ENCODE measurements around the gene CCL5. TPM values are rescaled to one million over a fixed set of nuclear protein-coding genes. Genes with fewer than 3 reads are reported as not detected.

CCL5 gene
- total RNA-seq, 1 experiment from 2014 or later: not detected

- DNase-seq (ENCODE audit: low spot score): no peak
These were observed 12.6 kb downstream of the CCL5 start for GRCh38 chr17:35867574-35867973.

DNA sequence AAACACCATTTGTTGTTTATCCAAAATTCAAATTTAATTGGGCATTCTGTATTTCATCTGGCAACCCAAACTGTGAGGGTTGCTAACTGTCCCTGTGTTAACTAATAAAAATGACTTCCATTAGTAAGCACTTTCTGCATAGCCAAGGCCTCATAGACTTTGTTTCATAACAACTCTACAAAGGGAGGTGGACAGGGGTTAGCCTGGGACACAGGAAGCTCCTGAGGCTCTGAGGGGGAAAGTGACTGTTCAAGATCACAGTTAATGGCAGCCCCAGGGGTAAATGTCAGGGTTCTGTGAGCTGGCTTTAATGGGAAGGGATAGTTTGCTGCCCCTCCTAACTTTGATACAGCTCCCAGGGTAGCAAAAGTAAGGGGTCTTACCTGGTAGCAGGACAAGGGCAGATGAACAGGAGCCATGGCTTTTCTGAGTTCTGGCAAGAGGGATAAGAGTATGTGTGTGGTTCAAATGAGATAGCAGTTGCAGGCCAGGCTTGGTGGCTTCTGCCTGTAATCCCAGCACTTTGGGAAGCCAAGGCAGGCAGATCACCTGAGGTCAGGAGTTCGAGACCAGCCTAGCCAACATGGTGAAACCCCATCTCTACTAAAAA lies 13.7 kb downstream of the CCL5 start:
- peak; percentile 35 for DNase-seq (ENCODE audit: low spot score)

- peak; percentile 33 for DNase-seq (ENCODE audit: low spot score)
These were observed 14.5 kb downstream of the CCL5 start for GRCh38 chr17:35865412-35866340.

DNA sequence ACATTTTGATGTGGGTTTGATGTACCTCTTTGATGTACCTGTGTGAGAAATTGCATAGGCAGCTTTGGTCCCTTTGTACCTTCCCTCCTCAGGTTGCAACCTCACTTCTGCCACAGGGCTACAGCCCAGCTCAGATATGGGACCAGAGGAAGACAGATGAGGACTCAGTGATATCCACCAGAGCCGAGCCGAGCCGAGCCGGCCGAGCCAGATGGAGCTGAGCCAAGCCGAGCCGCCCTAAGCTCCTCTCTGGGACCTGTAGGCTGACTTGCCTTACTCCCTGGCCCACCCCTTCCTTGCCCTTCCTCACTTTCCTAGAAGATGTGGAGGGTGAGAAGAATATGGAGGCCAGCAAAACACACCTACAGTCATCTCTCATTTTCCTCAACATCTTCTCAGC lies 15.3 kb downstream of the CCL5 start:
- no peak for DNase-seq (ENCODE audit: low spot score)

DNA sequence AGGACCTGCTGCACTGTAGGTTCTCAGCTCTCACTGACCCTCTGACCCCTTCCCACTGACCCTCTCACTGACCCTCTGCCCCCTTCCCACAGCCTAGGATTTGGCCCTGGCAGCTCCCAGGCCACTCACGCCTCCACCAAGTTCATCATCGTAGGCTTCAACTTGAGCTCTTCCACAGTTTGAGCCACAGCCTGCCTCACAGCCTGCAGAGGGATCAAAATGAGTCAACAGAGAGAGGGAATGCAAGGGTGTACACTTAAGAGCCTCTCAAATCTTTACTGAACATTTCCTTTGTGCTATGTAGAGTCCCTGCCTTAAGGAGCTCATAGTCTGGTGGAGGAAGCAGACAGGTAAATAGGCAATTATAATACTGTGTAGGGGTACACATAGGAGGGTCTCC lies 23.6 kb downstream of the CCL5 start:
- DNase-seq (ENCODE audit: low spot score): no peak

DNA sequence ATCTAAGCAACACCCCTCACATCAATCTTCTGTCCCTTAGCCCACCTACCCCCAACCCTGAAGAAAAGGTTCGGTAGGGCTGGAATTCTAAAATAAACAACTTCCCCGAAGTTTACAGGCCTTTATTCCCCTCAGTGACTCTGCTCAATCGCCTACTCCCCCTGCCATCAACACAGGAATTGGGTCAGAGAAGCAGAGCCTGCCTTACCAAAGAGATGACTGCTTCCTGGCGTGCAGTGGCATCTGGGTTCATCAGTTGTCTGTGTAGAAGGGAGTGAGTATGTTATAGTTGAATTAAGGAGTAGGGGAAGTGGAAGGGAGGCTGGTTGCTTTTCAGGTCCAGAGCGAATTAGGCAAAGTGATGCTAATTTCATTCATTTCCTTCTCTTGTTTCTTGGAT lies 24.2 kb downstream of the CCL5 start:
- no peak for DNase-seq (ENCODE audit: low spot score)

DNA sequence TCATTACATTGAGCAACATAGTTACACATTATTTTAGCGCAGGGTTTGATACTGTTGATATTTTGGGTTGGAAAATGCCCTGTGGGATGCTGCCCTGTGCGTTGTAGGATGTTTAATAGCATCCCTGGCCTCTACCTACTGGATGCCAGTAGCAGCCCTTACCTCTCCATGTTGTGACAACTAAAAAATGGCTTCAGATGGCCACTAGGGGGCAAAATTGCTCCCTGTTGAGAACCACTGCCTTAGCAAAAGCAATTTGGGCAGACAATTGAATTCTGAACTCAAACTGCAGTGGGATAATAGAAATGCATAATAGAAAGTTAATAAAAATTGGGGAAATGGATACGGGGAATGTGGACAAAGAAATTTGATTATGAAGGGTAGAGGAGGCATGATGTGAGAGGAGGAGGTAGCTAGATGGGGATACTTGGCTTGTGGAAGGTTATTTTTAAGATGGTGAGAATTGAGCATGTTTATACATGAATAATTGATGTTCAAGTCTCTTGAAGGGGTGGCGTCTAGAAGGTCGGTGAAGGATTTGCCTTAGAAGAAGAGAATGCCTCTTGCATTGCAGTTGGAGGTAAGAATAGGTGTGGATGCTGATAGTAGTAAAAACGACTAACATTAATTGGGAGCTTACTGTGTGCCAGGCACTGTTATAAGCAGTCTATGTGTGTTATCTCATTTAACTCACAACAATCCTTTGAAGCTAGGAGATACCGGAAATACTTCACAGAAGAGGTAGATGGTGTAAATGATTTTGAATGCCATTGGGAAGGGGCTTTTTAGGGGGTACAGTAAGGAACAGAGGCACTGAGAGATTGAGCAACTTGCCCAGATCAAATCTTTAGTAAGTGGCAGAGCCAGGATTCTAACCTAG lies 30.5 kb downstream of the CCL5 start:
- DNase-seq (ENCODE audit: low spot score): peak; percentile 45

DNA sequence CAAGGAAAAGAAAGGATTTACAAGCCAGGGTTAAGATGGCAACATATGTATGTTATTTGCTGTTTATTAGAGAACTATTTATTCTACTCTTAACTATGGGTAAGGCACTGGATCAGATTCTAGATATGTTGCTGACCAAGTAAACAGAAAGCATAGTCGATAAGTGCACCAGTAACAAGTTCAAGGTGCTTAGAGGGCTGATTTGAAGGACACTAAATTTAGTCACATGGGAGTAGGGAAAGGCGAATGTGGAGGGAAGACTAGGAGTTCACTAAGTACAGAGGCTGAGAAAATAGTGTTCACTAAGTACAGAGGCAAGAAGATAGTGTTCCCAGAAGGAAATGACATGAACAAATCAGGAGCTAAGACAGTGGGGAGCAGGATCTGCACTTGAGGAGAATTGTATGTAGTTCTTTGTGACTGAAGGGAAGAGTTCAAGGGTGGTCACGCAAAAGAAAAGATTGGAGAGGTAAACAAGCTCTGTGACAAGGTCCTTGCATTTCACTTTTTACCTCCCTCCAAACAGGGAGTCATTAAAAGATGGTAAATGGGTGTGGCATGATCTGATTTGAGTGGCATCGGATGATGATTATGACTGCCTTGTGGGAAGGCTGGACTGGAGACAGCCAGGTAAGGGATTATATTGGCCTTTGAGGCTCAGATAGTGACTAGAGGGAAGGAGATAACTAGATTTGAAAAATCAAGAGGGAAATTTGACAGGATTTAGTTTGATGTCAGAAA lies 32.4 kb downstream of the CCL5 start:
- no peak for DNase-seq (ENCODE audit: low spot score)

- DNase-seq (ENCODE audit: low spot score): no peak
These were observed 33.2 kb downstream of the CCL5 start for GRCh38 chr17:35847006-35847405.

DNA sequence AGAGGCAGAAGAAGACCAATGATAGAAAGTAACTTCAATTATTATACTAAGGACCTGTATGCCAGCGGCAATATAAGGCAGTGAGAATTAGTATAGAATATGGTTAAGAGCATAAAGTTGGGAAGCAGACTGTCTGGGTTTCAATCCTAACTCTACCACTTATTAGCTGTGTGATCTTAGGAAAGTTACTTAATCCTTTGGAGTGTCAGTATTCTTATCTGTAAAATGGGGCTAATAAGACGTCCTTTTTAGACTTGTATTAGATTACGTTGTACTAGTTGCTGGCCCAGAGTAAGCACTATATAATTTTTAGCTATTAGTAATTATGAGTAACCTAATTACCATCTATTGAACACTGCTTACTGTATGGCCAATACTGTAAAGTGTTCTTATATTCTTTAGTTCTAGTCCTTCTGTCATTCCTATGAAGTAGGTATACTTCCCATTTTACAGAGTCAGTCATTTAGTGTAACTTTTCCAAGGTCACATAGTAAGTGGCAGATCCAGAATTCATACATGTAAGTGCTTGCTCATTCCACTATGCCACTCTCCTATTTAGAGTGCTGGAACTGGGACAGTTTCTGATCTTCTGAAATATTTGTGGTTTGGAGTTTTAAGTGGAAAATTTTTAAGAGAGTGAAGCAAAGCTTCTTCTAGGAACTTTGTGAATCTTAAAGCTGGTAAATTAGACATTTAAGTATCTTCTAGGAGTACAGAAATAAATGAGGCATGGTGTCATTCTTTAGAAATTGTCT lies 33.9 kb downstream of the CCL5 start:
- no peak for DNase-seq (ENCODE audit: low spot score)

DNA sequence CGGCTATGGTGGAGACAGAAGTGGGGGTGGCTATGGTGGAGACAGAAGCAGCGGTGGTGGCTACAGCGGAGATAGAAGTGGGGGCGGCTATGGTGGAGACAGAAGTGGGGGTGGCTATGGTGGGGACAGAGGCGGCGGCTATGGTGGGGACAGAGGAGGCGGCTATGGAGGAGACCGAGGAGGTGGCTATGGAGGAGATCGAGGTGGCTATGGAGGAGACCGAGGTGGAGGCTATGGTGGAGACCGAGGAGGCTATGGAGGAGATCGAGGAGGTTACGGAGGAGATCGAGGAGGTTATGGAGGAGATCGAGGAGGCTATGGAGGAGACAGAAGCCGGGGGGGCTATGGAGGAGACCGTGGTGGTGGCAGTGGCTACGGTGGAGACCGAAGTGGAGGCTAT lies 35.6 kb downstream of the CCL5 start:
- DNase-seq (ENCODE audit: low spot score): no peak

DNA sequence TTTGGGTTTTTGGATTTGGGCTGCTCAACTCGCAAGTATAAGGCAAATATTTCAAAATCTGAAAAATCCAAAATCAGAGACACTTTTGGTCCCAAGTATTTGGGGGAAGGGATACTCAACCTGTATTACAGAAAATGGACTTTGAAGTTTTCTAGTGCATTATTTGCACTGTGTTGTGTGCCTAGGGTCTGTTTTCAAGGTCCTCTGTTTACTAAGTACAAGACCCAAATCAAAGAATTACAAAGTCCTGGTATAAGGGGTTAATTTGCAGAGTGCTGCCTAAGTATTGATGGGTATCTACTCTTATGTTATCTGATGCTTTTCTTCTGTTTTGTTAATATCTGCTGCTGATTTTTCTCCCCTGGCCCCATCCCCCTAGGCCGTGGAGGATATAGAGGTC lies 36.5 kb downstream of the CCL5 start:
- DNase-seq (ENCODE audit: low spot score): no peak

DNA sequence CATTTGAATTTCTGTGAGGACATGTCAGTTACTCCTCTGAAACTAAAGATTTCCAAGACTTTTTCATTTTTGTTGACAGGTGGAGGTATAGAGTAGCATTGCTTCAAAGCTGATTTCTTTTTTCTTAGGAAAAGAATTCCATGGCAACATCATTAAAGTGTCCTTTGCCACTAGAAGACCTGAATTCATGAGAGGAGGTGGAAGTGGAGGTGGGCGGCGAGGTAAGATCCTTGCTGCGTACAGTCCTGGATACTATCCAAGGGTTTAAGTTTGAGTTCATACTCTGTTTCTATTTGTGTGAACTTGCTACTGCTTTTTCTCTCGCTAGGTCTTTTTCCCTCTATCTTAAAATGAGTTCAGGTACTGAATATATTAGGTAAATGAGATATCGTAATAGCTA lies 37.9 kb downstream of the CCL5 start:
- DNase-seq (ENCODE audit: low spot score): no peak

DNA sequence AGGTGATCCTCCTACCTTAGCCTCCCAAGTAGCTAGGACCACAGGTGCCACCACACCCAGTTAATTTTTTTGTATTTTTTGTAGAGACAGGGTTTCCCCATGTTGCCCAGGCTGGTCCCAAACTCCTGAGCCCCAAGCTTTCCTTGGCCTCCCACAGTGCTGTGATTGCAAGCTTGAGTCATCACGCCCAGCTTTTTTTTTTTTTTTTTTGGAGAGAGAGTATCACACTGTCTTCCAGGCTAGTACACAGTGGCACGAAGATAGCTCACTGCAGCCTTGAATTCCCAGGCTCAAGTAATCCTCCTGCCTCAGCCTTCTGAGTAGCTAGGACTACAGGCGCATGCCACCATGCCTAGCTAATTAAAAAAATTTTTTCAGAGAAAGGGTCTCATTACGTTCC lies 38.7 kb downstream of the CCL5 start:
- DNase-seq (ENCODE audit: low spot score): no peak

GRCh38 chr17:35841101-35841500 lies 39.1 kb downstream of the CCL5 start:
- no peak for DNase-seq (ENCODE audit: low spot score)

DNA sequence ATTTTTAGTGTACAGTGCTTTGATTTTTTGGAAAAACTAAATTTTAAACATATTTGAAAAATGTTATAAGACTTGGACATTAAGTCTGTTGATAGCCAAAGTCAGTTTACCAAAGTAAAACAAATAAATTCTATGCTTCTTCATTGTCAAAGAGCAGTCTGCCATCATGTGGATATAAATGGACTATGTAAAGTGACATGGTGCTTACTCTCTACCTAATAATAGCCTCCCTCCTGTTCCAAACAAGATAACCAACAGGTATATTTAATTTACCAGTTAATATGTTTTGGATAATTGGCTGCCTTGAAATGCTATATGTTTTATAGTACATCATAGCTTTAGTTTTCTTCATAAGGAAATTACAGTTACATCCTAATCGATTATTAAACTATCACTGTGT lies 55.0 kb downstream of the CCL5 start:
- no peak for DNase-seq (ENCODE audit: low spot score)

Other genes with a start within 250 kb of the CCL5 start
- gene RASL10B, start 148.7 kb downstream of the CCL5 start, total RNA-seq (2014; rRNA removed; shearing (Covaris generic)): 6.2 and 6.4 TPM in 2 replicates
- gene GAS2L2, start 127.1 kb downstream of the CCL5 start, total RNA-seq (2014; rRNA removed; shearing (Covaris generic)): 0.04 TPM in 2 replicates
- not detected in 2 replicates for gene C17orf50, start 119.5 kb downstream of the CCL5 start, total RNA-seq (2014; rRNA removed; shearing (Covaris generic))
- gene MMP28, start 84.7 kb downstream of the CCL5 start, total RNA-seq (2014; rRNA removed; shearing (Covaris generic)): 0.68 TPM in 1 of 2 replicates, not detected in the other
- gene TAF15, start 70.9 kb downstream of the CCL5 start, total RNA-seq (2014; rRNA removed; shearing (Covaris generic)): 17.8 and 19.8 TPM in 2 replicates
- gene HEATR9, start 11.5 kb downstream of the CCL5 start, total RNA-seq (2014; rRNA removed; shearing (Covaris generic)): not detected in 2 replicates
- gene RDM1, start 50.4 kb upstream of the CCL5 start, total RNA-seq (2014; rRNA removed; shearing (Covaris generic)): 0.66 and 1.1 TPM in 2 replicates
- gene LYZL6, start 63.4 kb upstream of the CCL5 start, total RNA-seq (2014; rRNA removed; shearing (Covaris generic)): not detected in 2 replicates
- gene CCL16, start 101.1 kb upstream of the CCL5 start, total RNA-seq (2014; rRNA removed; shearing (Covaris generic)): not detected in 2 replicates
- gene CCL14, start 106.4 kb upstream of the CCL5 start, total RNA-seq (2014; rRNA removed; shearing (Covaris generic)): not detected in 2 replicates
- not detected in 2 replicates for gene CCL15, start 121.2 kb upstream of the CCL5 start, total RNA-seq (2014; rRNA removed; shearing (Covaris generic))
- not detected in 2 replicates for gene CCL23, start 137.6 kb upstream of the CCL5 start, total RNA-seq (2014; rRNA removed; shearing (Covaris generic))
- not detected in 2 replicates for gene CCL18, start 183.9 kb upstream of the CCL5 start, total RNA-seq (2014; rRNA removed; shearing (Covaris generic))
- not detected in 2 replicates for gene CCL3, start 209.8 kb upstream of the CCL5 start, total RNA-seq (2014; rRNA removed; shearing (Covaris generic))
- not detected in 2 replicates for gene CCL4, start 223.5 kb upstream of the CCL5 start, total RNA-seq (2014; rRNA removed; shearing (Covaris generic))

Data from H4 (cell line).